Activated naive CD4-positive, alpha-beta T cell treated with anti-CD3 and anti-CD28 coated beads for 36 hours (primary cell): ENCODE measurements around the gene WDR62. TPM values are rescaled to one million over a fixed set of nuclear protein-coding genes. Genes with fewer than 3 reads are reported as not detected.

Experiments
- CTCF ChIA-PET: fragments of 350-600 bp; sonication (Branson Sonifier 250); formaldehyde crosslinking; loops from one replicate; lab custom pipeline; 2021; ENCODE audit warnings: antibody characterized with exemption; lab: Charles Lee
- DNase-seq: peaks from one replicate; pipeline ENCODE4 v3.0.0-alpha.2; 2020
- H3K27ac Mint-ChIP-seq: one replicate; pipeline ENCODE4 v1.8.0; 2021; ENCODE audit warnings: mild to moderate bottlenecking, mixed read lengths
- H3K27me3 Mint-ChIP-seq: one replicate; pipeline ENCODE4 v1.8.0; 2021; ENCODE audit warnings: low read depth, mixed read lengths
- H3K36me3 Mint-ChIP-seq: one replicate; pipeline ENCODE4 v1.8.0; 2021; ENCODE audit warnings: low read depth, mixed read lengths
- H3K4me1 Mint-ChIP-seq: one replicate; pipeline ENCODE4 v1.8.0; 2021; ENCODE audit warnings: low read depth, mixed read lengths
- H3K4me3 Mint-ChIP-seq: one replicate; pipeline ENCODE4 v1.8.0; 2021; ENCODE audit warnings: mild to moderate bottlenecking, moderate library complexity, mixed read lengths
- H3K9me3 Mint-ChIP-seq: one replicate; pipeline ENCODE4 v1.8.0; 2021; ENCODE audit warnings: mixed read lengths
- intact Hi-C: fragments of 100-400 bp; cut with micrococcal nuclease; formaldehyde crosslinking; loops from one replicate; pipeline ENCODE4 v1.15.1; 2023
- total RNA-seq, 2 experiments: library from RNA; stranded (reverse); gene quantifications; one replicate each; pipeline ENCODE4 v1.2.3, GENCODE V29; 2021

The WDR62 gene
- total RNA-seq, 2 experiments from 2014 or later, result 23.7 to 25.6 TPM

- Mint-ChIP-seq H3K4me1 (no peaks in the 10 kb centered on the region), H3K27me3 (no peaks in the 10 kb centered on the region), H3K36me3 (peaks cover 12% of the 10 kb centered on the region), H3K27ac (no peak overlapping the region), H3K9me3 (no peaks in the 10 kb centered on the region), H3K4me3 (no peak overlapping the region)
- no peak for DNase-seq
- CTCF ChIA-PET, result no interaction called here
- intact Hi-C loops, result no loop called here
These were observed 8.2 kb upstream of the WDR62 start for GRCh38 chr19:36046443-36047050.

- H3K4me3 Mint-ChIP-seq, result no peak overlapping the region
- H3K36me3 Mint-ChIP-seq, result peaks cover 12% of the 10 kb centered on the region
- CTCF ChIA-PET, result no interaction called here
- H3K9me3 Mint-ChIP-seq, result no peaks in the 10 kb centered on the region
- H3K27me3 Mint-ChIP-seq, result no peaks in the 10 kb centered on the region
- intact Hi-C loops, result no loop called here
- no peak overlapping the region for H3K27ac Mint-ChIP-seq
- DNase-seq, result no peak
- peaks cover 2% of the 10 kb centered on the region for H3K4me1 Mint-ChIP-seq
These were observed 6.9 kb upstream of the WDR62 start for GRCh38 chr19:36047835-36048234.

- Mint-ChIP-seq H3K27ac (no peak overlapping the region), H3K9me3 (no peaks in the 10 kb centered on the region), H3K27me3 (no peaks in the 10 kb centered on the region), H3K4me1 (peaks cover 9% of the 10 kb centered on the region), H3K36me3 (peaks cover 11% of the 10 kb centered on the region), H3K4me3 (no peak overlapping the region)
- CTCF ChIA-PET, result no interaction called here
- intact Hi-C loops, result no loop called here
- DNase-seq, result no peak
These were observed 5.5 kb upstream of the WDR62 start for GRCh38 chr19:36049080-36049698.

GRCh38 chr19:36051236-36051635 is 3.5 kb upstream of the WDR62 start:
- intact Hi-C loops, result loop anchor here (5.0 kb wide), 1 partner anchor 334 kb away; the partner anchor contains the start of gene KMT2B
- Mint-ChIP-seq H3K36me3 (peaks cover 5% of the 10 kb centered on the region), H3K9me3 (no peaks in the 10 kb centered on the region), H3K27me3 (no peaks in the 10 kb centered on the region), H3K4me1 (peaks cover 16% of the 10 kb centered on the region), H3K27ac (no peak overlapping the region), H3K4me3 (no peak overlapping the region)
- DNase-seq, result peak; percentile 23
- CTCF ChIA-PET, result no interaction called here

GRCh38 chr19:36051637-36052036 is 3.1 kb upstream of the WDR62 start:
- CTCF ChIA-PET, result interaction anchor here (0.6 kb wide), 1 partner anchor 96 kb away, joined by 3 read pairs; no protein-coding TSS in a partner anchor
- Mint-ChIP-seq H3K27ac (peak overlapping the region; percentile 33), H3K4me3 (no peak overlapping the region), H3K9me3 (no peaks in the 10 kb centered on the region), H3K36me3 (peaks cover 4% of the 10 kb centered on the region), H3K4me1 (peaks cover 18% of the 10 kb centered on the region), H3K27me3 (no peaks in the 10 kb centered on the region)
- no peak for DNase-seq
- intact Hi-C loops, result loop anchor here (5.0 kb wide), 1 partner anchor 334 kb away; the partner anchor contains the start of gene KMT2B

- Mint-ChIP-seq H3K36me3 (peaks cover 7% of the 10 kb centered on the region), H3K9me3 (no peaks in the 10 kb centered on the region), H3K4me1 (peaks cover 18% of the 10 kb centered on the region), H3K27ac (peak within 1 kb of the TSS; percentile 98), H3K27me3 (no peaks in the 10 kb centered on the region), H3K4me3 (peak within 1 kb of the TSS; percentile 94)
- peak; percentile 100 for DNase-seq
- intact Hi-C loops, result loop anchor here (1.0 to 5.0 kb wide), 13 partner anchors 40 to 337 kb away; partner anchors contain the start of genes ALKBH6, ARHGAP33, HSPB6 and KMT2B
- CTCF ChIA-PET, result interaction anchor here (0.9 to 1.0 kb wide), 3 partner anchors 21 to 74 kb away, joined by 3 to 4 read pairs (median 3); no protein-coding TSS in a partner anchor
These were observed 471 bp upstream of the WDR62 start, which contains the start of gene THAP8 for GRCh38 chr19:36054119-36054732. TSS of gene THAP8 (minus strand) at chr19:36054285. CDS start at chr19:36054217, 68 bp downstream.

GRCh38 chr19:36058481-36059179 is 3.9 kb downstream of the WDR62 start:
- H3K9me3 Mint-ChIP-seq, result no peaks in the 10 kb centered on the region
- peaks cover 13% of the 10 kb centered on the region for H3K36me3 Mint-ChIP-seq
- peaks cover 11% of the 10 kb centered on the region for H3K4me1 Mint-ChIP-seq
- H3K27me3 Mint-ChIP-seq, result no peaks in the 10 kb centered on the region
- intact Hi-C loops, result no loop called here
- H3K4me3 Mint-ChIP-seq, result no peak overlapping the region
- no peak for DNase-seq
- no peak overlapping the region for H3K27ac Mint-ChIP-seq
- CTCF ChIA-PET, result interaction anchor here (0.6 kb wide), 1 partner anchor 22 kb away, joined by 3 read pairs; no protein-coding TSS in a partner anchor

GRCh38 chr19:36059180-36059910 is 4.6 kb downstream of the WDR62 start:
- Mint-ChIP-seq H3K9me3 (no peaks in the 10 kb centered on the region), H3K36me3 (peaks cover 16% of the 10 kb centered on the region), H3K27me3 (no peaks in the 10 kb centered on the region), H3K27ac (no peak overlapping the region), H3K4me3 (no peak overlapping the region), H3K4me1 (peaks cover 8% of the 10 kb centered on the region)
- intact Hi-C loops, result no loop called here
- CTCF ChIA-PET, result interaction anchor here (0.6 to 1.7 kb wide), 2 partner anchors 21 to 110 kb away, joined by 3 to 4 read pairs; no protein-coding TSS in a partner anchor
- DNase-seq, result no peak

GRCh38 chr19:36060430-36060829 is 5.7 kb downstream of the WDR62 start:
- Mint-ChIP-seq H3K27ac (no peak overlapping the region), H3K4me3 (no peak overlapping the region), H3K36me3 (peaks cover 18% of the 10 kb centered on the region), H3K9me3 (no peaks in the 10 kb centered on the region), H3K27me3 (no peaks in the 10 kb centered on the region), H3K4me1 (peaks cover 7% of the 10 kb centered on the region)
- DNase-seq, result peak; percentile 20
- intact Hi-C loops, result no loop called here
- CTCF ChIA-PET, result interaction anchor here (1.2 to 1.7 kb wide), 2 partner anchors 109 to 114 kb away, joined by 3 to 4 read pairs; no protein-coding TSS in a partner anchor

- Mint-ChIP-seq H3K4me1 (peaks cover under 1% of the 10 kb centered on the region), H3K27me3 (no peaks in the 10 kb centered on the region), H3K36me3 (peaks cover 22% of the 10 kb centered on the region), H3K9me3 (no peaks in the 10 kb centered on the region), H3K27ac (no peak overlapping the region), H3K4me3 (no peak overlapping the region)
- CTCF ChIA-PET, result interaction anchor here (1.2 kb wide), 1 partner anchor 113 kb away, joined by 3 read pairs; no protein-coding TSS in a partner anchor
- DNase-seq, result no peak
- intact Hi-C loops, result no loop called here
These were observed 6.7 kb downstream of the WDR62 start for GRCh38 chr19:36061367-36061766.

GRCh38 chr19:36064826-36065225 is 10.1 kb downstream of the WDR62 start:
- peaks cover 32% of the 10 kb centered on the region for H3K36me3 Mint-ChIP-seq
- no peaks in the 10 kb centered on the region for H3K9me3 Mint-ChIP-seq
- no peak overlapping the region for H3K4me3 Mint-ChIP-seq
- intact Hi-C loops, result no loop called here
- no peak for DNase-seq
- CTCF ChIA-PET, result no interaction called here
- H3K27me3 Mint-ChIP-seq, result no peaks in the 10 kb centered on the region
- no peak overlapping the region for H3K27ac Mint-ChIP-seq
- no peaks in the 10 kb centered on the region for H3K4me1 Mint-ChIP-seq
